GM21390 (cell line): Measurements from ENCODE around the gene RPL41.
"Not testable (repeated sequence)": the region's sequence is repeated elsewhere in the genome, so short reads cannot be mapped to it uniquely, and the experiment has no call there.

ENCODE experiments used
- ATAC-seq: cut with Tn5 transposase; IDR thresholded peaks from one replicate; pipeline ENCODE4 v1.9.1; 2021; ENCODE audit not compliant: unreplicated experiment

Gene RPL41

DNA sequence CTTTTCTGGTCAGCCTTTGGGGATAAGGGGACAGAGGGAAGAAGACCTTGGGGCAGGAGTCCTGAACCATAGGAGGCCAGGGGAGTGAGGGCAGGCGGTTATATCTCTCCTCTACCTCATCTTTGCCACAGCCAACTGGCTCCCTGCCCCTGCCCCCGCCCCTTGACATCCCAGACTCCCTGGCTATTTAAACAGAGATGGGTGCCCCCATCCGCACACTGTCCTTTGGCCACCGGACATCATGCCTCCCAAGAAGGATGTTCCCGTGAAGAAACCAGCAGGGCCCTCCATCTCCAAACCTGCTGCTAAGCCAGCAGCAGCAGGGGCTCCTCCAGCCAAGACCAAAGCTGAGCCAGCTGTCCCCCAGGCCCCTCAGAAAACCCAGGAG, 37.2 kb downstream of the RPL41 start:
- no peak for ATAC-seq

DNA sequence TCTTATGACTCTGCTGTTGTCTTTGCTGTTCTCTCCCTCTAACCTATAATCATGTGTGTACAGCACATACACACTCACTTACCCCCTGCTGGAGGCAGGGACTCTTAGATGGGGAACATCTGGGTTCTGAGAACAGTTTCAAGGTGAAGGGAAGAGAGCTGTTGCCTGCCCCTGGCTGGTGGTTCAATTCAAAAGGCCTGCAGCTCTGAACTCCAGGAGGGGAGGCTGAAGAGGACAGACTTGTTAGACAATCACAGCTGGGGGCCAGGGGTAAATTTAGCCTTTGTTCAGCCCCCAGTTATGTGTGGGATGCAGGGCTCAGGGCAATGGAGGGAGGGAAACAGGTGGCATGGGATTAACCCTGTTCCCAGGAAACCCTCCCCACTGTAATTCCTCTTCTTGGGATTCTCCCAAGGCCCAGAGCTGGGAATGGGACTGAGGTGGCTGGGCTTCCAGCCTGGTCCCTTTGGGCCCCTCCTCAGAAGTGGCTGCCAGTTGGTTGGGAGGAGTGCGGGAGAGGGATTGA, 37.9 kb downstream of the RPL41 start:
- no peak for ATAC-seq

DNA sequence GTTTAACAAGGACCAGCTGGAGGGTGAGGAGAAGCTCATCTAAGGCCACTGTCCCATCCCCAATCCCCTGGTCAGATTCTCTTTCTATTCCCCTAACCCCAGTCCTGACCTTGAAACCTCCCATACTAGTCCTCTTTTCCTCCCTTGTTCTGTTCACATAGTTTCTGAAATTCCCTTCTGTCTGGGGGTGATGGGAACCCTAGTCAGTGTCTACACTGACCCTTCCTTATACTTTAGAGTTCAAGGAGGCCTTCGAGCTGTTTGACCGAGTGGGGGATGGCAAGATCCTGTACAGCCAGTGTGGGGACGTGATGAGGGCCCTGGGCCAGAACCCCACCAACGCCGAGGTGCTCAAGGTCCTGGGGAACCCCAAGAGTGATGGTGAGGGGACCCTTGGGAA, 38.4 kb downstream of the RPL41 start:
- ATAC-seq = no peak

DNA sequence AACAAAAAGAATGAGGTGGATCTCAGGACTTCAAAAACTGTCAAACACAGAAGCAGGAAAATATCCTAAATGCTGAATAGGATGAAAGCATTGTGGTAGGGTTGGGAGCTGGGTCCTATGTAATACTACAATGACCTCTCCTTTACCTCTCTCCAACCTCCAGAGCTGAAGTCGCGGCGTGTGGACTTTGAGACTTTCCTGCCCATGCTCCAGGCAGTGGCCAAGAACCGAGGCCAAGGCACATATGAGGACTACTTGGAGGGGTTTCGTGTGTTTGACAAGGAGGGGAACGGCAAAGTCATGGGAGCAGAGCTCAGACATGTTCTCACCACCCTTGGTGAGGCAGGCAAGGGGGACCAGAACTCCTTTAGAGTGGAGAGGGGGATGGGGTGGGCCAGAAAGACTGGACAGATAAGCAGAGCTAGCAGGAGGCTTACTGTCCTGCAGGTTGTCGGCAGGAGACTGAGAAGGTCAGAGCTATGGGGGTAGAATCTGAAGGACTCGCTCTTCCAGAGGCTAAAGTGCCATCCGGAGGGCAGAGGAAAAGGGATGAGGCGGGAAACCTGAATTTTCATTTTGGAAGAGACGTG, 38.9 kb downstream of the RPL41 start:
- ATAC-seq = no peak

DNA sequence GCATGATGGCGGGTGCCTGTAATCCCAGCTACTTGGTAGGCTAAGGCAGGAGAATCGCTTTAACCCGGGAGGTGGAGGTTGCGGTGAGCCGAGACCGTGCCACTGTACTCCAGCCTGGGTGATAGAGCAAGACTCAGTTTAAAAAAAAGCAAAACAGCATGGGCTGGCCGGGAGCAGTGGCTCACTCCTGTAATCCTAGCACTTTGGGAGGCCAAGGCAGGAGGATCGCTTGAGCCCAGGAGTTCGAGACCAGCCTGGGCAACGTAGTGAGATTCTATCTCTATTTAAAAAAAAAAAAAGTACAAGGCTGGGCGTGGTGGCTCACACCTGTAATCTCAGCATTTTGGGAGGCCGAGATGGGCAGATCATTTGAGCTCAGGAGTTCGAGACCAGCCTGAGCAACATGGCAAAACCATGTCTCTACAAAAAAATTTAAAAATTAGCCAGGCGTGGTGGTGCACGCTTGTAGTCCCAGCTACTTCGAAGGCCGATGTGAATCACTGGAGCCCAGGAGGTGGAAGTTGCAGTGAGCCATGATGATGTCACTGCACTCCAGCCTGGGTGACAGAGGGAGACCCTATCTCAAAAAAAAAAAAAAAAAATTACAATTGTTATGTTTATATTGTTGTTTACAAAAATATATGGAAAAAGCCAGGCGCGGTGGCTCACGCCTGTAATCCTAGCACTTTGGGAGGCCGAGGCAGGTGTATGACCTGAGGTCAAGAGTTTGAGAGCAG, 40.2 kb downstream of the RPL41 start:
- not testable (repeated sequence) for ATAC-seq

DNA sequence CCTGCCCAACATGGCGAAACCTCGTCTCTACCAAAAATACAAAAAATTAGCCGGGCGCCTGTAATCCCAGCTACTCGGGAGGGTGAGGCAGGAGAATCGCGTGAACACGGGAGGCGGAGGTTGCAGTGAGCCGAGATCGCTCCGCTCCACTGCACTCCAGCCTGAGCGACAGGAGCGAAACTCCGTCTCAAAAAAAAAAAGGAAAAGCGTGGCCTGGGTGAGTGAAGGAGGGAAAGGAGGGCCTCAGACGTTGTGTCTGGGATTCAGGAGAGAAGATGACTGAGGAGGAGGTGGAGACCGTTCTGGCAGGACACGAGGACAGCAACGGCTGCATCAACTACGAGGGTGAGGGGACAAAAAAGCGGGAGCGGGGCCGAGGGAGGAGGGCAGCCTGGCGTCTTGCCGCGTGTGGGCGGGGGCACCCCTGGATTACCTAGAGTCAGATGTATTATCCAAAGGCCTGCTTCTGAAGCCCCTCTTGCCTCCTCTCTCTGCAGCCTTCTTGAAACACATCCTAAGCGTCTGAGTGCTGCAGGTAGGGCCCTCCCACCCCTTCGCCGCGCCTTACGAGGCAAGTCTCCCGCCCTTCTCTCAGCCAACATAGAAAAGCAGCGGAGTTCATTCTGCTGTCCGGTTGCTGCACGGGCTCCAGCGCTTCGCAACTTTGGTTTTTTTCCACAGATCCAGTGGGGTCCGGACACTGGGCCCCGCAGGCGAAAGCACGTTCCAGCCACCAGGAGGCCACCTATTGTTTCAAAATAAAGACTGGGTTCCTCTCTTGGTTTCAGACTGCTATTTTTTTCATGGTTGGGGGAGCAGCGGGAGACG, 41.0 kb downstream of the RPL41 start:
- peak; percentile 36 for ATAC-seq

DNA sequence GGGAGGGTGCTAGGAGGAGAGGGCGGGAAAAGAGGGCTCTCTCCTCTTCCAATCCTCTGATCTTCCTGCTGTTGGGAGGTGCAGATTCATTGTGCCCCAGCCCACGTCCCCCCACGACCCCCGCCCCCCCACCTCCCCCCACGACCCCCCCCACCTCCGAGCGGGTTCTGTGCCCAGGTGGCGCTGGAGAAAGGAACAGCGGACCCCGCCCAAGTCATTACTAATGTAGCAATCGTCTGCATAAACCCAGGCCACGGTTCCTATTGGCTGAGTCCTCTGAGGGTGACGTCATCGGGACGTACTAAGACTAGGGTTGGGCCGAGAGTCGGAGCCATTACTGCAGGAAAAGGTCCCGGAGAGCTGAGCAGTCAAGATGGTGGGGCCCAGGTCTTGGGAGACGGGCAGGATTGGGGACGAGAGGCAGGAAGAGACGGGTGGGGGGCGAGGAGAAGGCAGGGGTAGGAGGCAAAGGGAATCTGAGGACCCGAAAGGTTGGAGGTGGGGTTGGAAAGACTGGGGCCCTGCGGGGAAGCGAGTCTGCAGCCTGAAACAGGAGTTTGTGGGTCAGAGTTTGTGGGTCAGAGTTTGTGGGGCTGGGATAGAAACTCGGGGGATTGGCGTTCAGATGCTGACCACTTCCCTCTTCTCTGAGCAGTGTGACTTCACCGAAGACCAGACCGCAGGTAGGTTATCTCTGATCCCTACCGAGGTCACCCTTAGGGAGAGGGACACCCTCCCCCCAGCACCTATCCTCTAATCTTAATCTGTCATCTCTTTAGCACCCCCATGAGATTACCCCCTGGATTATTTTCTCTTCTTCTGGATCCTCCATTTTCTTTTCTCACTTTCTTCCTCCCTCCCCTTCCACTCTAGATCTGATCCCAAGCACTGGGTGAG, 41.8 kb downstream of the RPL41 start, which contains the start of gene MYL6:
TSS of gene MYL6 (plus strand) at position 331 of the 897 bp plus-strand sequence. CDS start at position 374, 43 bp downstream.
- ATAC-seq = peak; percentile 78

DNA sequence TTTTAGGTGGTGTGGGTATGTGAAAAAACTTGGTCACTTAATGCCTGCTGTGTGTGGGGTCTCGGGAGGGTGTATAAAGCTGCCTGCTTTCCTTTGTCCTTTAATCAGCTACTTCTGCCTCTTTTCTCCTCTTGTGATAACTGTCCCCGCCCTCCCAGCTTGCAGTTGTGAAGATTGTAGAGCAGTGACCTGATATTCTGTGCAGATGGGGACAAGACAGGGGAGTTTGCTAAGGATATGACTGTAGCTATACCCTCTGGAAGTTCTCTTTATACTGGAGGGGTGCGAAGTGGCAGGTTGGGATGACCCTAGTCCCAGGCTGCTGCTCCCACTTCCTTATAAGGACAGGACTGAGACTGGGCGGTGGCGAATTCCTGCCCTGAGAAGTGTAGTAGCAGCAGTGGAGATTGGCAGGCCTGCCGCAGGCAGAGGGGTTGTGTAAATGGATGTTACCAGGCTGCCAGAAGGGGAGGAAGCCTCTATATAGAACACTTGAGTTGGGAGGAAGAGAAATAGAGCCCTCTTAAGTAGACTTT, 42.6 kb downstream of the RPL41 start:
- ATAC-seq = no peak

DNA sequence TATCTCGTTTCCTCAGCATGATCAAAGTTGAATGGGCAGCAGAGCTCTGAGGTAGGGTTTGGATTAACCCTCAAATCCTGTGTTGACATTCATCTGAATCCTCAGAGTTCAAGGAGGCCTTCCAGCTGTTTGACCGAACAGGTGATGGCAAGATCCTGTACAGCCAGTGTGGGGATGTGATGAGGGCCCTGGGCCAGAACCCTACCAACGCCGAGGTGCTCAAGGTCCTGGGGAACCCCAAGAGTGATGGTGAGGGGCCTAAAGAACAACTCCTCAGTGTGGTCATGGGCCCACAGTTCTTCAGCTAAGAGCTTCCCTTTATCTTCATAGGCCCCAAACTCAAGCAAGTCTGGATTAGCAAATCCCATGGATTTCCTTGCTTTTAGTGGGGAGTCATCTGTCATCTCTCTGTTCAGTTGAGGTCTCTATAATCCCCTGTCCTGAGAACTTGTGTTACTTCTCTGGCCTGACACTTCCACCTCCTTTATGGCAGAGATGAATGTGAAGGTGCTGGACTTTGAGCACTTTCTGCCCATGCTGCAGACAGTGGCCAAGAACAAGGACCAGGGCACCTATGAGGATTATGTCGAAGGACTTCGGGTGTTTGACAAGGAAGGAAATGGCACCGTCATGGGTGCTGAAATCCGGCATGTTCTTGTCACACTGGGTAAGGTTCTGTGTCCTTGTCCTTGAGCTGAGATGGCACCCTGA, 43.2 kb downstream of the RPL41 start:
- no peak for ATAC-seq

DNA sequence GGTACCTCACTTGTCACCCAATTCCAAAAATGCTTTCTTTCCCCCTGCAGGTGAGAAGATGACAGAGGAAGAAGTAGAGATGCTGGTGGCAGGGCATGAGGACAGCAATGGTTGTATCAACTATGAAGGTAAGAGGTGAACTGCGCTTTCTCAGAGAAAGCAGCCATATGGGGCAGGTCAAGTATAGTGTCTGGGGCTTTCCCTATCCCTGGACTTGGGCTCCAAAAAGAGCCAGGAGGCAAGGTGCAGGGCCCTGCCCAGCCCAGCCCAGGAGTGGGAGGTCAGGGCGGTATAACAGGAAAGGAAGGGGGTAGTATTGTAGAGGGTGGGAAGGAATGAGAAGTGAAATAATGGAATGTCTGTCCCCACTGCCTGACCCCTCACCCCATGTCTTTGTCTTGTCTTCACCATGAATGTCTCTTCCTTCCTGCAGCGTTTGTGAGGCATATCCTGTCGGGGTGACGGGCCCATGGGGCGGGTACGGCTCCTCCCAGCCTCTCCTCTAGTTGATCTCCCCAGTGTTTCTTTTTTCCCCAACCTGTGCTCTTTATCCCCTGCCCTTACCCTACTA, 43.8 kb downstream of the RPL41 start:
- no peak for ATAC-seq

DNA sequence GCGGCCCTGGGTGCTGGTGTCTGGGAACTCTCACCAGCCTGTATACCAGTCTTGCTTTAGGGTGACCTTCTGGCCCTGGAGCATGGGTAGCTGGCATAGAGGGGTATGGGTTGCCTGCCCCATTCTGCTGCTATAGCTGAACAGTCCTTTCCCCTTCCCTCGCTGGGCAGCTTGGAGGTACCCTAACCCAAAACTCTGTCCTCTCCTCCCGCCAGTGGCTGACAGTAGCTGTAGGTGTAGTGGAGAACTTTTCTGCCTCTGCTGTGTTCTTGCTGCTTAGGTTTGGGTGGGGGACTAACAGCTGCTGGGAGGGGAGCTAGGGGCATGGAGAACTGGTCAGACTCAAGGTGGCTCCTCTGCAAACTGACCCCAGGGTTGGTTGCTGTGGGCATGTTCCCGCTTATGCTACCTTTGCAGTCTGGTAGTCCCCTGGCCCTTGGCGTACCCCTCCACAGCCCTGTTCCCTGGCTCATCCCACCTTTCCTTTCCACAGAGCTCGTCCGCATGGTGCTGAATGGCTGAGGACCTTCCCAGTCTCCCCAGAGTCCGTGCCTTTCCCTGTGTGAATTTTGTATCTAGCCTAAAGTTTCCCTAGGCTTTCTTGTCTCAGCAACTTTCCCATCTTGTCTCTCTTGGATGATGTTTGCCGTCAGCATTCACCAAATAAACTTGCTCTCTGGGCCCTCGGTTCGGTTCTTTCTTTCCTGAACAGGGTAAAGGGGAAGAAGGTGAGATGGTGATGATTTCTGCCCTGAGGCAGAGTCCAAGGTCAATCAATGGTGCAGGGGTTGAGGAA, 44.7 kb downstream of the RPL41 start:
- ATAC-seq = no peak

DNA sequence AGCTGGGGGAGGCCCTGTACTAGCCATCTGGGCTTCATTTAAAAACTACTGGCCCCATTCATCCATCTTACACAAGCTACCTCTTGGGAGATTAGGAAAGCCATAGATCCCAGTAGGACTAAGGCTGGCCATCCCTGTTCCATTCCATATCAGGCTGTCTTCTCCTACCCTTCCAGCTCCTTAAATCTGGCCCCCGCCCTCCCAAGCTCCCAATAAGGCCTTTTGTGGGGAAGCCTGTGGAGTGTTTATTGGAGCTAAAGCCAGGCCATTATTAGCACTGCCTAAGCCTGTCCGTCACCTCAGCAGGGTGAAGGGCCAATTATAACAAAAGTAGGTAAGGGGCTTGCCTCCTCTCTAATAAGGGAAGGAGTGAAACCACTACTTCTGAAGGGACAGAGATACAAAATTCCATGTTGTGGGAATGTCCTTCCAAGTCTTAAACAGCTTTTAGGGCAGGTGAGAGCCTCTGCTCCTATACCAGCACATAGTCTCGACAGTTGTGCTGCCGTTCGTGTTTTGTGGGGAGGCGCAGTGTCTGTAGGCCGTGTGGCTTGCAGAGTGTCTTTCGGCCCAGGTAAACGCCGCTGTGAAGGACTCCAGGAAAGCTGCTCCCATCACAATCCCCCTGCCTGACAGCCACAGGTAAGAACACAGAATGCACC, 45.4 kb downstream of the RPL41 start:
- ATAC-seq = no peak

DNA sequence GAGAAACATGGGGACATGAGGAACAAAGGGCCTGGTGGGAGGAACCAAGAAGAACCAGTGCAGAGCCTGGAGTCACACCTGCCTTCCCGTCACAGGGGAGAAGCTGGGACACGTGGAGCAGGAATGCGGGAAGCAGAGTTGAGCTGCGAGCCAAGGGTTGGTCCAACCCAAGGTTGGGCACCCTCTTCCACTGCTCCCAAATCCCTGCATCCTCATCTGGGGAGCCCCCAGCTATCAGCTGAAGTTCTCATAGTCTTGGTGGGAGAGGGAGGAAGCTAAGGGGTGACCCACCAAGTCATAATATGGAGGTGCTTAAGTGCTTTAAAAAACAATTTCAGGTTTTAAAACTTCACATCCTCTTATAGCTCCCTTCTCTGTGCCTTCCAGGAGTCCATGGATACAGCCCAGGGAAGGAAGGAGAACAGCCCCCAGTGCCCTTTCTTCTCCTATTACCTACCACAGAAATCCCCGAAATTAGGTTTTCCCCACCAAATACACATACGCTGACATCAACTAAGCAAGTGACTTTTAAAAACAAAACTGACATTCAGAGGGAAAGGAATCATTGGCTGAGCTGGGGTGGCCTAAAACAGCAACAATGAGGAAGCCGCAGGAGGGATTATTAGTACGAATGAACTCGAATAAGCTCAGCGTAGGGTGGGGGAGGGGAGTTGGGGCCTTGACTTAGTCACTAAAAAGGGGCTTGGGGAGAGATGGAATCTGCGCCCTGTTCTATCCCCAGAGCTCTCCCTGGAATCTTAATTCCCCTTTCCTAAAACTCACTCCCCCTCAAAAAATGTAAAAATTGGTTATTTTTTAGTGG, 46.2 kb downstream of the RPL41 start:
- ATAC-seq = no peak

DNA sequence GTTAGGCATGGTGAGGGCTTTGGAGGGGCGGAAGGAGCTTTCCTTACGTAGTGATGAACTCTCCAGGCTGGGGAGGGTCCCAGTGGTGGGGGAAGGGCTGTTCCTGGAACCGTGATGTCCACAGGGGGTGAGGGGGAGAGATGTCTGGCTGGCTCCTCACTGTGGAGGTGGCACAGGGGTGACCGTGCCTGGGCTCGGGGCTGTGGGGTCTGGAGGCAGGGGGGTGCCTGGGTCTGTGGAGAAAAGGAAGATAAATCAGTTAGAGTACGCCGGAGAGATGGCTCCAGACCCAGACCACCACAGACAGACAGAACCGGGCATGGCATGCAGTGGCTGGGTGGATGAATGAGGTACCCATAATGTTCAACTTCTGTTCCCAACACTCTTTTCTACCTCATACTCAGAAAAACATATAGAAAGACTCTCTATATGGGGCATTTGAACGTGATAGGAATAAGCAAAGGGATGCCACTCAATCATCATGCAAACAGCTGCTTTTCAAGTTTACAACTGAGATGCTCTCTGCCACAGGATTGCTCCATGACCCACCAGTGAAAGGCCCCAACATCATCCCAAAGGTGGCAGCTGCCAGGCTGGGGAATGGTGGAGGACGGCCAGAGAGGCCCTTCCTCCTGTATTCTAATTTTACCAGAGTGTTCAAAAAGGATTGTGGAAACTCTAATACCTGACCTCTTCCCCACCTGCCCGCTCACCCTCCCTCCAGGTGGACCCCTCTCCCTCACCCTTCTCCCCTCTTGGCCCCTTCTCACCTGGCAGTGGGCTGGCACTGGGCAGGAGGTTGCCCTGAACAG, 47.3 kb downstream of the RPL41 start:
- no peak for ATAC-seq

DNA sequence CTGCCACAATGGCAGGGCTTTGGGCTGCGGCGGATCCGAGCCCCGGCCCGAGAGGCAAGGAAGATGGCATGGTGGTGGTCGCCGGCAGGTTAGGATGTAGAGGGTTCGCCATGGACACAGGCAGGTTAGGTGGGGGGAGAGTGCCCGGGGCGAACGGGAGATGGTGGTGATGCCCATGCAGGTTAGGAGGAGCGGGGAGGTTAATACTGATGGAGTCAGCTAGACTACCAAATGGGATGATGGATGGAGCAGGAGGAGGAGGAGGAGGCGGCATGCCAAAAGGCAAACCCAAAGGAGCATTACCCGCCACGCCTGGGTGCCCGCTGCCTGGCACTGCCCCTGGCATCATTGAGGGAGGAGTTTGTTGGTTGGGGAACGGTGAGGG, 47.9 kb downstream of the RPL41 start:
- no peak for ATAC-seq

DNA sequence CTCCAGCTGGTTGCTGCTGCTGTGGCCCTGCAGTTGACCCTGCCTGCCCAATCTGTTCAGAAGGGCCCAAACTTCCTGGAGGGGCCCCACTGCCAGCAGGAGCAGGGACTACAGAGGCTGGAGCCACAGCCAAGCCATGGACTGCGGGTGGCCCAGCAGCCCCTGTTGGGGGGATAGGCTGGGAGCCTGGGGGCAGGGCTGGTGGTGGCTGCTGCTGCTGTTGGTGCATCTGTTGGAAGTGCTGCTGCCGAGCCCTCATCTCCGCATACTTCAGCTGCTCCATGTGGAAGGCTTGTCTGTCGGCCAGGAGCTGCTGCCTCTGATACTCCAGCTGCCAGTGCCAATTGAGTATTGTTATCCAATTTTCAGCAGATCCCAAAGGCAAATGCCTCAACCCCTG, 48.9 kb downstream of the RPL41 start:
- ATAC-seq = no peak
